GM04503 (cell line): ENCODE results near the gene GFRA1.

Experiments
- DNase-seq: peaks from one replicate; pipeline ENCODE4 v3.0.0-alpha.2; 2012; ENCODE audit warnings: low read depth

Gene GFRA1

GRCh38 chr10:116125180-116125579, 147.8 kb downstream of the GFRA1 start:
- no peak for DNase-seq

- DNase-seq, result no peak
Observed at GRCh38 chr10:116124777-116125176, 148.2 kb downstream of the GFRA1 start.

- no peak for DNase-seq
Observed at GRCh38 chr10:116122664-116123063, 150.3 kb downstream of the GFRA1 start.

- no peak for DNase-seq
Observed at GRCh38 chr10:116121640-116122525, 151.1 kb downstream of the GFRA1 start.

GRCh38 chr10:116120688-116121455, 152.1 kb downstream of the GFRA1 start:
- DNase-seq, result no peak

GRCh38 chr10:116118847-116119246, 154.2 kb downstream of the GFRA1 start:
- DNase-seq, result no peak

GRCh38 chr10:116115797-116116196, 157.2 kb downstream of the GFRA1 start:
- DNase-seq, result no peak

- DNase-seq, result no peak
Observed at GRCh38 chr10:116115036-116115641, 157.9 kb downstream of the GFRA1 start.

- peak; percentile 70 for DNase-seq
Observed at GRCh38 chr10:116113721-116114501, 159.1 kb downstream of the GFRA1 start.

- DNase-seq, result no peak
Observed at GRCh38 chr10:116112232-116113231, 160.5 kb downstream of the GFRA1 start.

GRCh38 chr10:116111483-116112095, 161.4 kb downstream of the GFRA1 start:
- no peak for DNase-seq

GRCh38 chr10:116110736-116111135, 162.3 kb downstream of the GFRA1 start:
- no peak for DNase-seq

- DNase-seq, result no peak
Observed at GRCh38 chr10:116109881-116110280, 163.1 kb downstream of the GFRA1 start.

- DNase-seq, result no peak
Observed at GRCh38 chr10:116109481-116109880, 163.5 kb downstream of the GFRA1 start.

GRCh38 chr10:116108095-116108494, 164.9 kb downstream of the GFRA1 start:
- no peak for DNase-seq

- no peak for DNase-seq
Observed at GRCh38 chr10:116106611-116107010, 166.4 kb downstream of the GFRA1 start.

GRCh38 chr10:116105264-116105663, 167.7 kb downstream of the GFRA1 start:
- no peak for DNase-seq

- peak; percentile 16 for DNase-seq
Observed at GRCh38 chr10:116104210-116104932, 168.6 kb downstream of the GFRA1 start.

- DNase-seq, result no peak
Observed at GRCh38 chr10:116103668-116104067, 169.3 kb downstream of the GFRA1 start.
